ENCODE measurements around the gene ACY1.

- TF ChIP-seq, protein P1, sequence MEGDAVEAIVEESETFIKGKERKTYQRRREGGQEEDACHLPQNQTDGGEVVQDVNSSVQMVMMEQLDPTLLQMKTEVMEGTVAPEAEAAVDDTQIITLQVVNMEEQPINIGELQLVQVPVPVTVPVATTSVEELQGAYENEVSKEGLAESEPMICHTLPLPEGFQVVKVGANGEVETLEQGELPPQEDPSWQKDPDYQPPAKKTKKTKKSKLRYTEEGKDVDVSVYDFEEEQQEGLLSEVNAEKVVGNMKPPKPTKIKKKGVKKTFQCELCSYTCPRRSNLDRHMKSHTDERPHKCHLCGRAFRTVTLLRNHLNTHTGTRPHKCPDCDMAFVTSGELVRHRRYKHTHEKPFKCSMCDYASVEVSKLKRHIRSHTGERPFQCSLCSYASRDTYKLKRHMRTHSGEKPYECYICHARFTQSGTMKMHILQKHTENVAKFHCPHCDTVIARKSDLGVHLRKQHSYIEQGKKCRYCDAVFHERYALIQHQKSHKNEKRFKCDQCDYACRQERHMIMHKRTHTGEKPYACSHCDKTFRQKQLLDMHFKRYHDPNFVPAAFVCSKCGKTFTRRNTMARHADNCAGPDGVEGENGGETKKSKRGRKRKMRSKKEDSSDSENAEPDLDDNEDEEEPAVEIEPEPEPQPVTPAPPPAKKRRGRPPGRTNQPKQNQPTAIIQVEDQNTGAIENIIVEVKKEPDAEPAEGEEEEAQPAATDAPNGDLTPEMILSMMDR (optimal IDR thresholded peaks at IDR 0.05 in 1 of 3, IDR thresholded peaks at IDR 0.05 in 1 of 3, conservative IDR thresholded peaks at IDR 0.05 in 1 of 3; ENCODE audit: extremely low read depth in 1 of 3, insufficient read depth in 2 of 3, low read length in 3 of 3), result no peak
- TF ChIP-seq EZH2 (IDR thresholded peaks at IDR 0.05; ENCODE audit: low read length), result no peak
These were observed 44.4 kb upstream of the ACY1 start for GRCh38 chr3:51938780-51939425.
